Measurements from ENCODE around the gene IBSP.

The IBSP gene

DNA sequence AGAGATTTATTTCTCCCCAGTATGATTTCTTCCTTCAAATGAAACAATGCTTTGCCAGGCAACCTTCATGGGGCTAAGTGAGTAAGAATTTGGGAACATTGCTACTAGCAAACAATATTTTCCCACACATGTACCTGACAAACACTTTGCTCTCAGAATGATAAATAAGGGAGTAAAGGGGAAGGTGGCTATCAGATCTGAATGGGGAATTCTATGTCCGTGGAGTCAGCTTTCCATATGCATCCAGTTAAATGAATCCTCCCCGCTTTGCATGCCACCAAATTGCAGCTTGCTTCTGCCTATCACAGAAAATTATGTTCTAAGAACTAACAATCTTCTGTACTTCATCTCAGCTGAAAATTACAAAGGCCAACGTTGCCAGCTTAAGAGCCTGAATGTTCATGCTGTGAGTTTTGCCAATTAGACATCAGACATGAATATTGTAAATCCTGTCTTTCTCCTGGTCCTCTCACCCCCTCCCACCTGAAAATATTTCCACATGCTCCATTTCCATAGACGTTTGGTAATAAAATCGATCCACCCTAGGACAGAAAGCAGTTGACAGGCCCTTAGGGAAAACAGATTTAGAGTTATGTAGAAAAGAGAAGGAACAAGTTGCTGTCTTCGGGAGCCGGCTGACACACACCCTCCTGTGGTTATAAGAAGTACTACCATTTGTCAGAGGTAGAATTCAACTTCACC lies 39.7 kb downstream of the IBSP start:
- DNase-seq = peak; percentile 13 to 22

GRCh38 chr4:87839592-87839946 lies 40.2 kb downstream of the IBSP start:
- no peak for DNase-seq

DNA sequence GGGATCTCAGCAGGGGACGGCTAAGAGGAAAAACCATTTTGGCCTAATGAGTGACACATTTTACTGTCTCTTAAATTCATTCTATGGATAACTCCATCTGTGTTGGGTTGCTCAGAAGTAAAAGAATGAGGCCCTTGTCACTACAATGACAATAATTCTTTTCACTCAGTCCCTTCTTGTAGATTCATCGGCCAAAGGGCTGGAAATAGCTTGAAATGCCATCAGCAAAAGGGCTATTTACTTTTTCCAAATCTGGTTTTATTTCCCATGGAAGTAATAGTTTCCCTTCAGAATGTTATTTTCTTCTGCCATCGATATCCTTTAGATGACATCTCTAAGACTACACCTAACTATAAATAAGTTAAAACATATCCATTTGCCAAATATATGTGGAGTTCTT lies 40.8 kb downstream of the IBSP start:
- DNase-seq = no peak

GRCh38 chr4:87843936-87844335 lies 44.6 kb downstream of the IBSP start:
- DNase-seq = peak in 1 of 2 experiments; percentile 56

DNA sequence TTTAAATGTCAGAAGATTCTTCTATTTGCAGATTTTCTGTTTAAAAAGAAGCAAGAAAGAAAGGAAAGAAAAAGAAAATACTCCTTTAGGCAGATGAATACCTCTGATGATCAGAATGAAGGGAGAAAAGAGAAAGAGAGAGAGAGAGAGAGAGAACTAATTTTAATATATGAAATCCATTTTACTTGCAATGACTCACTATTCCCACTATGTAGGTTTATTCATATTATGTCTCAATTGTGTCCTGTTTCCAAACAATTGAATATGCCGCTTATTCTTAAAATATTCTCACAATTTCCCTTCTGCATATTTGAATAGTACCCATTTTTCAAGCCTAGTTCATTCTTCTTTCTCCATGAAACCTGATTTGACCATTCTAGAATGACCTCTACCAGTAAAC lies 45.1 kb downstream of the IBSP start:
- no peak for DNase-seq

GRCh38 chr4:87846226-87846625 lies 46.9 kb downstream of the IBSP start:
- DNase-seq = no peak

- DNase-seq = peak; percentile 50 to 70
Measured at GRCh38 chr4:87848622-87849351, 49.4 kb downstream of the IBSP start.

- DNase-seq = no peak
Measured at GRCh38 chr4:87849612-87850011, 50.3 kb downstream of the IBSP start.

DNA sequence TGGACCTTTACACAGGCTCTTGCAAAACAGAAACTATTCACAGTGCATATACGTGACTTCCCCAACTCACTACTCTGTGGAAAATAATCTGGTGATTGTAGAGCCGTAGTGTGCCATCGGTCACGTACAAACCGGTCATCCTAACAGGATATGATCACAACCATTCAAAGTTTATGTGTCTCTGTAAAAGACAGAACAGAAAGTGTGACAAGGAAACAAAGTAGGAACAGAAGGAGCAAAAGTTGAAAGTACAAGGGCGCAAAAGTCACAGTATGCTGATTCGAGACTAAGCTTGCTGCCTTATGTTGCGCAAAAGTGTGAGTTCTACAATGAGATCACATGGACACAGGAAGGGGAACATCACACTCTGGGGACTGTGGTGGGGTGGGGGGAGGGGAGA lies 52.0 kb downstream of the IBSP start:
- no peak for DNase-seq

GRCh38 chr4:87851953-87852352 lies 52.6 kb downstream of the IBSP start:
- no peak for DNase-seq

- peak; percentile 39 to 61 for DNase-seq
Measured at GRCh38 chr4:87853108-87853507, 53.8 kb downstream of the IBSP start.

DNA sequence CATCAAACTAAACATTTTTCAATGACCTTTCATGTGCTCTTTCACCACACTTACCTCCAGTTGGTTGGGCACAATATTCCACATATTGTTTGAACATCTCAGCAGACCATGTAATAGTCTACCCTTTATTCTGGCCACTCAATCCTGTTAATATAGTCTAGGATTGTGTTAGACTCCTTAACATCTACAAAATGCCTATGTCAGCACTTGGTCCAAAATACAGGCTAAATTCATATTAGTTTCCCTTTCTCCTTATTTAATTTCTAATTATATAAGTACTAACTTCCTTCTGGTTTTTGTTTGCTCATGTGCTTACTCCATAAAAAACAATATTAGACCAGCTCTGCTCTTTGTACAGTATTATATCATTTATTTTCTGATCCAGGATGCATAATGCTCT lies 54.5 kb downstream of the IBSP start:
- DNase-seq = no peak

GRCh38 chr4:87855559-87855958 lies 56.2 kb downstream of the IBSP start:
- no peak for DNase-seq

DNA sequence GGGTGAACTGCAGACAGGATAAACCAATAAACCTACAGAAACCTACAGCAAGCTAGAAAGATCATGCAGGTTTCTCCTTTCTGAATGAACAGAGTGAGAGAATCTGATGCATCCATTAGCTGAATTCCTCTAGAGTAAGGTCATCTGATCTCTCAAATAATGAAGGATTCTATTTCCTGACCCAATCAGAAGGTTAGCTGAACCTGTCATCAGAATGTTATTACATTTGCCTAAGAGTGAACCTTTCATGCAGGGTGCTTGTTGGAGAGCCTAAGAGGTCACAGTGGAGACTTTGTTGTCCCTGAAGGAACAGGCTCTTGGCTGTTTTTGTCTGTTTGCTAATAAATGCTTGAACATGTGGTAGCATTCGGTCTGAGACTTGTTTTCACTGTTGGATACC lies 57.5 kb downstream of the IBSP start:
- DNase-seq = no peak

DNA sequence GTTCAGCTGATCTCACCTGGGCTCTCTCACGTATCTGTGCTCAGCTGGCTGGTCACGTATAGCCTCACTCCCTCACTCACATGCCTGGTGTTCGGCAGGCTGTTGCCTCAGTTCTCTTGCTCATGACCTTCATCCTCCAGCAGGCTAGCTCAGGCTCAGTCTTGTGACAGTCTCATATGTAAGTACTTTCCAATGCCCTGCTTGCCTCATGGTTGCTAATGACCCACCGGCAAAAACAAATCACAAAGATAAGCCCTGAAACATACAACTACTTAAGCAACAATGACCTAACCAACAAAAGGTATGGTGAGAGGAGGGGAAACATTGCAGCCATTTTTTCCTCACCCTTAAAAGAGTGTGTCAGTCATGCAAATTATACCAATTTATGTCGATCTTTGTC lies 58.4 kb downstream of the IBSP start:
- DNase-seq = no peak
